Measurements from ENCODE around the gene DAND5. TPM values are rescaled to one million over a fixed set of nuclear protein-coding genes. Genes with fewer than 3 reads are reported as not detected.

The DAND5 gene
- total and polyA plus RNA-seq, 9 of the 15 experiments (the other 6 are each of a cell fraction or from before 2014, with no cell fraction given) = 0.22 to 0.83 (median 0.60) TPM

DNA sequence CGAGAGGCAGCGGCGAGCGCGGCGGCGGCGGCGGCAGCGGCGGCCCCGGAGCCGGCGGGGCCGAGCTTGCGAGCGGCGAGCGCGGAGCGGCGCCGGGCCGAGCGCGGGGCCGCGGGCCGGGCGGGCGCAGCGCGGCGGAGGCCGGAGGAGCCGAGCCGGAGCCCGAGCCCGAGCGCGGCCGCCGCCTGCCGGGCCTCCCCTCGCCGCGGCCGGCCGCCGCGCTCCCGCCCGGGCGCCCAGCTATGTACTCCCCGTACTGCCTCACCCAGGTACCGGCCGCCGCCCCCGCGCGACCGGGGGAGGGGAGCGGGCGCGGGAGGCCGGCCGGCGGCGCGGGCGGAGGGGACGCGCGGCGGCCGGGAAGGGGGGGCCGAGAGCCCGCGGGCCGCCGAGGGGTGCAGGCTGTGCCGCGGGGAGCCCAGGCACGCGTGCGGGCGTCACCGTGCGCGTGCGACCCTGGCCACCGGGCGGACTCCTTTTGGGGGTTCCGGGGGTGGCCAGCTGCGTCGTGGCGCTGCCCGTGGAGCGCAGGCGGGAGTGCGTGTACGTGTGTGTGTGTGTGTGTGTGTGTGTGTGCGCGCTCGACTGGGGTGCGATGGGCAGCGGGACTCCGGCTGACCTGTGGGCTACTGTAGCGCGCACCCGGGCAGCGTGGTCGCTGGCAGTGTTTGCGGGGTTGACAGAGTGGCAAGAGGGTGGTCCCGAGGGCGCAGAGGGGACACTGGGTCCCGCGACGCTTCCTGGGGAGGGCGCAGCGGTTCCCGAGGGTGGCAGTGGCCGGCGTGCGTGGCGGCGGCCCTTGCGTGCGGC lies 26.4 kb downstream of the DAND5 start (continued):
- TF ChIP-seq ZC3H8 (IDR thresholded peaks at IDR 0.05) = no peak
- TF ChIP-seq YY1 (IDR thresholded peaks at IDR 0.05; ENCODE audit: borderline replicate concordance in 1 of 3, control insufficient read depth in 1 of 3, extremely low read depth in 1 of 3, insufficient read depth in 3 of 3, insufficient read length in 1 of 3, insufficient replicate concordance in 2 of 3, low read depth in 1 of 3, low read length in 2 of 3) = no peak
- TF ChIP-seq, protein P1, sequence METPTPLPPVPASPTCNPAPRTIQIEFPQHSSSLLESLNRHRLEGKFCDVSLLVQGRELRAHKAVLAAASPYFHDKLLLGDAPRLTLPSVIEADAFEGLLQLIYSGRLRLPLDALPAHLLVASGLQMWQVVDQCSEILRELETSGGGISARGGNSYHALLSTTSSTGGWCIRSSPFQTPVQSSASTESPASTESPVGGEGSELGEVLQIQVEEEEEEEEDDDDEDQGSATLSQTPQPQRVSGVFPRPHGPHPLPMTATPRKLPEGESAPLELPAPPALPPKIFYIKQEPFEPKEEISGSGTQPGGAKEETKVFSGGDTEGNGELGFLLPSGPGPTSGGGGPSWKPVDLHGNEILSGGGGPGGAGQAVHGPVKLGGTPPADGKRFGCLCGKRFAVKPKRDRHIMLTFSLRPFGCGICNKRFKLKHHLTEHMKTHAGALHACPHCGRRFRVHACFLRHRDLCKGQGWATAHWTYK (CRISPR knock-in tag; IDR thresholded peaks at IDR 0.05) = peak; percentile 53; the same call in 1 of the 2 replicates
- no peak for TF ChIP-seq SIX5 (IDR thresholded peaks at IDR 0.05; ENCODE audit: borderline replicate concordance in 1 of 2, insufficient read depth in 1 of 2, low read depth in 1 of 2, low read length in 2 of 2)
- peak in 1 of 2 experiments; percentile 62; a peak in 3 of 4 replicates for TF ChIP-seq MAZ (CRISPR knock-in tag; conservative IDR thresholded peaks at IDR 0.05 in 1 of 2, IDR thresholded peaks at IDR 0.05 in 1 of 2)
- TF ChIP-seq HNRNPL (IDR thresholded peaks at IDR 0.05; ENCODE audit: low read depth, low read length) = peak; percentile 50; the same call in 1 of the 2 replicates
- 0 out of 2 replicates have a peak, but pooled peaks have one; percentile 8 for TF ChIP-seq BCOR (IDR thresholded peaks at IDR 0.05)
- TF ChIP-seq, protein P2, sequence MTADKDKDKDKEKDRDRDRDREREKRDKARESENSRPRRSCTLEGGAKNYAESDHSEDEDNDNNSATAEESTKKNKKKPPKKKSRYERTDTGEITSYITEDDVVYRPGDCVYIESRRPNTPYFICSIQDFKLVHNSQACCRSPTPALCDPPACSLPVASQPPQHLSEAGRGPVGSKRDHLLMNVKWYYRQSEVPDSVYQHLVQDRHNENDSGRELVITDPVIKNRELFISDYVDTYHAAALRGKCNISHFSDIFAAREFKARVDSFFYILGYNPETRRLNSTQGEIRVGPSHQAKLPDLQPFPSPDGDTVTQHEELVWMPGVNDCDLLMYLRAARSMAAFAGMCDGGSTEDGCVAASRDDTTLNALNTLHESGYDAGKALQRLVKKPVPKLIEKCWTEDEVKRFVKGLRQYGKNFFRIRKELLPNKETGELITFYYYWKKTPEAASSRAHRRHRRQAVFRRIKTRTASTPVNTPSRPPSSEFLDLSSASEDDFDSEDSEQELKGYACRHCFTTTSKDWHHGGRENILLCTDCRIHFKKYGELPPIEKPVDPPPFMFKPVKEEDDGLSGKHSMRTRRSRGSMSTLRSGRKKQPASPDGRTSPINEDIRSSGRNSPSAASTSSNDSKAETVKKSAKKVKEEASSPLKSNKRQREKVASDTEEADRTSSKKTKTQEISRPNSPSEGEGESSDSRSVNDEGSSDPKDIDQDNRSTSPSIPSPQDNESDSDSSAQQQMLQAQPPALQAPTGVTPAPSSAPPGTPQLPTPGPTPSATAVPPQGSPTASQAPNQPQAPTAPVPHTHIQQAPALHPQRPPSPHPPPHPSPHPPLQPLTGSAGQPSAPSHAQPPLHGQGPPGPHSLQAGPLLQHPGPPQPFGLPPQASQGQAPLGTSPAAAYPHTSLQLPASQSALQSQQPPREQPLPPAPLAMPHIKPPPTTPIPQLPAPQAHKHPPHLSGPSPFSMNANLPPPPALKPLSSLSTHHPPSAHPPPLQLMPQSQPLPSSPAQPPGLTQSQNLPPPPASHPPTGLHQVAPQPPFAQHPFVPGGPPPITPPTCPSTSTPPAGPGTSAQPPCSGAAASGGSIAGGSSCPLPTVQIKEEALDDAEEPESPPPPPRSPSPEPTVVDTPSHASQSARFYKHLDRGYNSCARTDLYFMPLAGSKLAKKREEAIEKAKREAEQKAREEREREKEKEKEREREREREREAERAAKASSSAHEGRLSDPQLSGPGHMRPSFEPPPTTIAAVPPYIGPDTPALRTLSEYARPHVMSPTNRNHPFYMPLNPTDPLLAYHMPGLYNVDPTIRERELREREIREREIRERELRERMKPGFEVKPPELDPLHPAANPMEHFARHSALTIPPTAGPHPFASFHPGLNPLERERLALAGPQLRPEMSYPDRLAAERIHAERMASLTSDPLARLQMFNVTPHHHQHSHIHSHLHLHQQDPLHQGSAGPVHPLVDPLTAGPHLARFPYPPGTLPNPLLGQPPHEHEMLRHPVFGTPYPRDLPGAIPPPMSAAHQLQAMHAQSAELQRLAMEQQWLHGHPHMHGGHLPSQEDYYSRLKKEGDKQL (CRISPR knock-in tag; IDR thresholded peaks at IDR 0.05; ENCODE audit: borderline replicate concordance) = no peak
- TF ChIP-seq, protein P3, sequence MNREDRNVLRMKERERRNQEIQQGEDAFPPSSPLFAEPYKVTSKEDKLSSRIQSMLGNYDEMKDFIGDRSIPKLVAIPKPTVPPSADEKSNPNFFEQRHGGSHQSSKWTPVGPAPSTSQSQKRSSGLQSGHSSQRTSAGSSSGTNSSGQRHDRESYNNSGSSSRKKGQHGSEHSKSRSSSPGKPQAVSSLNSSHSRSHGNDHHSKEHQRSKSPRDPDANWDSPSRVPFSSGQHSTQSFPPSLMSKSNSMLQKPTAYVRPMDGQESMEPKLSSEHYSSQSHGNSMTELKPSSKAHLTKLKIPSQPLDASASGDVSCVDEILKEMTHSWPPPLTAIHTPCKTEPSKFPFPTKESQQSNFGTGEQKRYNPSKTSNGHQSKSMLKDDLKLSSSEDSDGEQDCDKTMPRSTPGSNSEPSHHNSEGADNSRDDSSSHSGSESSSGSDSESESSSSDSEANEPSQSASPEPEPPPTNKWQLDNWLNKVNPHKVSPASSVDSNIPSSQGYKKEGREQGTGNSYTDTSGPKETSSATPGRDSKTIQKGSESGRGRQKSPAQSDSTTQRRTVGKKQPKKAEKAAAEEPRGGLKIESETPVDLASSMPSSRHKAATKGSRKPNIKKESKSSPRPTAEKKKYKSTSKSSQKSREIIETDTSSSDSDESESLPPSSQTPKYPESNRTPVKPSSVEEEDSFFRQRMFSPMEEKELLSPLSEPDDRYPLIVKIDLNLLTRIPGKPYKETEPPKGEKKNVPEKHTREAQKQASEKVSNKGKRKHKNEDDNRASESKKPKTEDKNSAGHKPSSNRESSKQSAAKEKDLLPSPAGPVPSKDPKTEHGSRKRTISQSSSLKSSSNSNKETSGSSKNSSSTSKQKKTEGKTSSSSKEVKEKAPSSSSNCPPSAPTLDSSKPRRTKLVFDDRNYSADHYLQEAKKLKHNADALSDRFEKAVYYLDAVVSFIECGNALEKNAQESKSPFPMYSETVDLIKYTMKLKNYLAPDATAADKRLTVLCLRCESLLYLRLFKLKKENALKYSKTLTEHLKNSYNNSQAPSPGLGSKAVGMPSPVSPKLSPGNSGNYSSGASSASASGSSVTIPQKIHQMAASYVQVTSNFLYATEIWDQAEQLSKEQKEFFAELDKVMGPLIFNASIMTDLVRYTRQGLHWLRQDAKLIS (CRISPR knock-in tag; IDR thresholded peaks at IDR 0.05) = no peak
- no peak for TF ChIP-seq ERF (CRISPR knock-in tag; IDR thresholded peaks at IDR 0.05)
- TF ChIP-seq CXXC5 (CRISPR knock-in tag; IDR thresholded peaks at IDR 0.05) = peak; percentile 76
- TF ChIP-seq, protein P4, sequence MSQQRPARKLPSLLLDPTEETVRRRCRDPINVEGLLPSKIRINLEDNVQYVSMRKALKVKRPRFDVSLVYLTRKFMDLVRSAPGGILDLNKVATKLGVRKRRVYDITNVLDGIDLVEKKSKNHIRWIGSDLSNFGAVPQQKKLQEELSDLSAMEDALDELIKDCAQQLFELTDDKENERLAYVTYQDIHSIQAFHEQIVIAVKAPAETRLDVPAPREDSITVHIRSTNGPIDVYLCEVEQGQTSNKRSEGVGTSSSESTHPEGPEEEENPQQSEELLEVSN (IDR thresholded peaks at IDR 0.05; ENCODE audit: borderline replicate concordance in 1 of 2, extremely low read depth in 1 of 2, insufficient read depth in 1 of 2, insufficient read length in 1 of 2, low read depth in 1 of 2, low read length in 1 of 2, poor library complexity in 1 of 2, severe bottlenecking in 1 of 2) = peak; percentile 18 to 57

Data from K562 (cell line).